ENCODE measurements around the gene STING1.

GRCh38 chr5:139492700-139493192, 10.2 kb upstream of the STING1 start:
- TF ChIP-seq CTCF (IDR thresholded peaks at IDR 0.05; ENCODE audit: poor library complexity), result no peak
- no peak for TF ChIP-seq EZH2phosphoT487 (IDR thresholded peaks at IDR 0.05; ENCODE audit: low read depth, severe bottlenecking, unreplicated experiment)

All from hepatocyte (in vitro differentiated cells).